Measurements from ENCODE around the gene IL18. TPM values are rescaled to one million over a fixed set of nuclear protein-coding genes. Genes with fewer than 3 reads are reported as not detected.

The IL18 gene
- total and polyA plus RNA-seq, 2 of the 8 experiments (the other 6 are each of a cell fraction or from before 2014, with no cell fraction given), result 0.29 to 0.84 TPM

DNA sequence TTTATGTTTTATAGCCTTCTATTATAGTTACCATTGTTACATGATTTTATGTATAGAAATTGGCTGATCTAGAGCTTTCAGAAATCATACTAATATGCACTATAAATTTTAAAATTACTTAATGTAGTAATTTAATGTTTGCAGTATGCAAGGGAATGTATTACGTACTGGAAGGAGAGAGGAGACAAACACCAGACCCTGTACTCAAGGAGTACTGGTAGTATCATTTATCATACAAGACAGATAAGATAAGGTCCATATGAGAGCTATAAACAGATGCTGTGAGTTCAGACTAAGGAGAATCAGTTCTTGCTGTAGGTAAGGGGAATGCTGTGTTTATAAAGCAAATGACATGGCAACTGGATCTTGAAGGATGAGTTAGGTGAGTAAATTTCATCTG, 12.2 kb upstream of the IL18 start:
- TF ChIP-seq NANOG (IDR thresholded peaks at IDR 0.05; ENCODE audit: insufficient read depth, low read depth, low read length, poor library complexity, severe bottlenecking) (no peak), NRF1 (IDR thresholded peaks at IDR 0.05; ENCODE audit: low read depth, low read length) (no peak), HDAC2 (IDR thresholded peaks at IDR 0.05; ENCODE audit: borderline replicate concordance in 1 of 2, low read depth in 2 of 2, low read length in 2 of 2) (no peak)
- Histone ChIP-seq H3K36me3 (ENCODE audit: control insufficient read depth in 2 of 4, insufficient read depth in 4 of 4, low read length in 3 of 4) (no peaks in the 10 kb centered on the region), H3K4ac (replicated peaks; ENCODE audit: insufficient read length, low read depth, low read length) (no peak overlapping the region), H2BK12ac (ENCODE audit: low read depth, low read length) (no peak overlapping the region), H2BK20ac (ENCODE audit: low read length) (no peak overlapping the region), H3K27me3 (replicated peaks in 1 of 4; ENCODE audit: control insufficient read depth in 3 of 4, extremely low read depth in 1 of 4, insufficient read depth in 3 of 4, low read length in 3 of 4) (no peaks in the 10 kb centered on the region), H3K4me1 (replicated peaks in 1 of 4; ENCODE audit: control insufficient read depth in 3 of 4, insufficient read depth in 4 of 4, low read length in 3 of 4) (peaks cover 0 to 3% (median 0%) of the 10 kb centered on the region in 4 experiments; a peak in 1 of 7 replicates), H3K9ac (replicated peaks in 1 of 4; ENCODE audit: extremely low read depth in 1 of 4, low read depth in 3 of 4, low read length in 3 of 4) (no peak overlapping the region), H2BK5ac (ENCODE audit: low read depth, low read length) (no peak overlapping the region), H2AFZ (ENCODE audit: low read length) (no peak overlapping the region), H4K5ac (ENCODE audit: insufficient read length, low read depth, low read length) (no peak overlapping the region), H4K8ac (ENCODE audit: extremely low read depth, insufficient read depth, low read length) (no peak overlapping the region), H3K4me3 (ENCODE audit: extremely low read depth in 1 of 4, insufficient read depth in 2 of 4, low read depth in 3 of 4, low read length in 4 of 4) (no peak overlapping the region), H2BK15ac (ENCODE audit: low read length) (no peak overlapping the region), H4K20me1 (replicated peaks in 1 of 2; ENCODE audit: control insufficient read depth in 1 of 2, insufficient read depth in 2 of 2, low read length in 2 of 2) (no peaks in the 10 kb centered on the region), H4K91ac (replicated peaks; ENCODE audit: insufficient read length, low read length) (no peak overlapping the region), H3K23ac (ENCODE audit: insufficient read length) (no peak overlapping the region), H3K9me3 (ENCODE audit: insufficient read depth in 2 of 2, low read depth in 1 of 2, low read length in 1 of 2) (no peaks in the 10 kb centered on the region), H3K27ac (ENCODE audit: low read depth, low read length) (no peak overlapping the region), H3K79me2 (ENCODE audit: control insufficient read depth in 1 of 2, insufficient read depth in 2 of 2, low read length in 2 of 2) (no peaks in the 10 kb centered on the region), H2BK120ac (replicated peaks; ENCODE audit: low read depth, low read length) (no peak overlapping the region), H3K23me2 (ENCODE audit: low read depth, low read length) (no peaks in the 10 kb centered on the region), H3K18ac (ENCODE audit: extremely low read depth, low read length) (no peak overlapping the region), H2AK5ac (ENCODE audit: low read depth, low read length) (no peak overlapping the region), H3K4me2 (ENCODE audit: insufficient read depth in 1 of 2, low read depth in 2 of 2, low read length in 2 of 2) (no peak overlapping the region), H3K14ac (ENCODE audit: insufficient read length) (no peak overlapping the region), H3K56ac (replicated peaks; ENCODE audit: insufficient read length, low read depth, low read length) (no peak overlapping the region), H3K79me1 (ENCODE audit: low read depth, low read length) (no peaks in the 10 kb centered on the region)
- FAIRE-seq (no peak), DNase-seq (ENCODE audit: low read depth in 1 of 2, low spot score in 2 of 2) (no peak)
- ChIA-PET CTCF (ENCODE audit: partially characterized antibody) (interaction anchor here (0.5 to 3.9 kb wide), 12 partner anchors 9 to 432 kb away, joined by 3 to 38 read pairs (median 4); partner anchors contain the start of genes IL18 and TEX12), POLR2A (ENCODE audit: partially characterized antibody) (no interaction called here)
- WGBS, 2 experiments (ENCODE audit: extremely low coverage in 1 of 2, insufficient coverage in 1 of 2, insufficient read length in 1 of 2, insufficient replicate concordance in 2 of 2, low coverage in 1 of 2, low lambda C conversion rate in 2 of 2, missing lambda C conversion rate in 1 of 2), result 81% methylated on average over 1 of the region's 1 CpG; no CpG with 5 or more reads in 1 of the 2 experiments

All from H1 (cell line).